K562 (cell line): ENCODE data around the gene VPS13D. TPM values are rescaled to one million over a fixed set of nuclear protein-coding genes. Genes with fewer than 3 reads are reported as not detected.
A peak's percentile ranks its signal among the peaks of the same experiment; 100 is the strongest.

Source experiments
- ATAC-seq: fragments of 200-7000 bp; cut with Tn5 transposase; 3 replicates; pipeline ENCODE4 v1.9.1; 2020; ENCODE audit warnings: moderate library complexity
- BruUV-seq: library from RNA; stranded (reverse); fragments of 400-500 nt; replicated peaks from 2 replicates; lab custom pipeline; 2021; lab: Mats Ljungman, UMichigan
- CTCF ChIA-PET: fragments of 300-600 bp; formaldehyde crosslinking; extraction: SDS; loops from one replicate; lab custom pipeline; 2021; ENCODE audit warnings: low intra/inter-chr PET ratio; lab: Yijun Ruan, JAX
- POLR2A ChIA-PET: fragments of 300-600, 350-650 bp; sonication (Branson Sonifier 250); formaldehyde crosslinking; extraction: SDS; loops from one replicate; lab custom pipeline; 2021; ENCODE audit warnings: antibody characterized with exemption, inconsistent platforms; lab: Yijun Ruan, JAX
- DNase-seq, 4 experiments: peaks; one replicate each; pipeline versions ENCODE4 v3.0.0 to v3.0.0-alpha.2; 2011 to 2018; ENCODE audit warnings: low spot score in 3 of 4, mixed read lengths in 3 of 4; ENCODE audit errors: extremely low read depth in 1 of 4
- FAIRE-seq: peaks from 2 replicates; lab custom pipeline; 2011; peaks lifted over from hg19 to GRCh38; lab: Jason Lieb, UNC
- H2AFZ ChIP-seq: 2 replicates; pipeline ENCODE4 v1.6.0; 2011; ENCODE audit warnings: low read depth, low read length, control low read depth, inconsistent platforms
- H3K27ac ChIP-seq: fragments of 200-600 bp; 3 replicates; pipeline ENCODE4 v1.8.0; 2011; ENCODE audit warnings: low read depth, mild to moderate bottlenecking, control low read depth, inconsistent platforms, low read length, moderate library complexity, mixed read lengths; ENCODE audit errors: extremely low read depth
- H3K27me3 ChIP-seq, 2 experiments: fragments of 300-600 bp in 1 of 2; 2 replicates in 1 of 2; 3 replicates in 1 of 2; pipeline versions ENCODE4 v1.6.0 to v1.8.0; 2011; ENCODE audit warnings: inconsistent platforms in 2 of 2, low read length in 2 of 2, mild to moderate bottlenecking in 1 of 2, mixed read lengths in 1 of 2, moderate library complexity in 1 of 2; ENCODE audit not compliant: control insufficient read depth in 2 of 2, insufficient read depth in 2 of 2
- H3K36me3 ChIP-seq: fragments of 300-600 bp; 3 replicates; pipeline ENCODE4 v1.8.0; 2011; ENCODE audit warnings: mild to moderate bottlenecking, low read length, inconsistent platforms; ENCODE audit not compliant: control insufficient read depth, insufficient read depth
- H3K4me1 ChIP-seq, 2 experiments: fragments of 200-600 bp in 1 of 2; replicated peaks in 1 of 2; 2 replicates in 1 of 2; 3 replicates in 1 of 2; pipeline versions ENCODE4 v1.5.1 to v1.8.0; 2011; ENCODE audit warnings: inconsistent platforms in 2 of 2, low read length in 2 of 2, mild to moderate bottlenecking in 1 of 2, mixed read lengths in 1 of 2, moderate library complexity in 1 of 2; ENCODE audit not compliant: control insufficient read depth in 2 of 2, insufficient read depth in 2 of 2
- H3K4me2 ChIP-seq: 2 replicates; pipeline ENCODE4 v1.6.1; 2011; ENCODE audit warnings: low read length, control low read depth, inconsistent platforms, mixed read lengths; ENCODE audit not compliant: insufficient read depth
- H3K4me3 ChIP-seq: fragments of 200-600 bp; sonication (generic), shearing (Covaris generic); 2 replicates; pipeline ENCODE4 v1.5.1; 2016; ENCODE audit warnings: control low read depth, inconsistent platforms
- H3K79me2 ChIP-seq: fragments of 200-600 bp; 3 replicates; pipeline ENCODE4 v1.8.0; 2011; ENCODE audit warnings: low read length, inconsistent platforms; ENCODE audit not compliant: control insufficient read depth, insufficient read depth
- H3K9ac ChIP-seq, 2 experiments: 2 replicates each; pipeline versions ENCODE4 v1.6.0 to v1.6.1; 2011; ENCODE audit warnings: low read depth in 2 of 2, low read length in 2 of 2, control low read depth in 1 of 2, inconsistent platforms in 1 of 2, mild to moderate bottlenecking in 1 of 2, mixed read lengths in 1 of 2; ENCODE audit not compliant: insufficient read depth in 1 of 2
- H3K9me1 ChIP-seq: one replicate; pipeline ENCODE4 v1.6.0; 2011; ENCODE audit warnings: inconsistent platforms, mild to moderate bottlenecking, low read length, moderate library complexity; ENCODE audit not compliant: control insufficient read depth, insufficient read depth
- H3K9me3 ChIP-seq: replicated peaks from 2 replicates; pipeline ENCODE4 v1.5.1; 2011; ENCODE audit warnings: low read depth, low read length, inconsistent platforms; ENCODE audit not compliant: control insufficient read depth, insufficient read depth
- H4K20me1 ChIP-seq: replicated peaks from 2 replicates; pipeline ENCODE4 v1.6.1; 2011; ENCODE audit warnings: low read length, inconsistent platforms, mixed read lengths; ENCODE audit not compliant: control insufficient read depth, insufficient read depth
- GTF2E2 ChIP-seq: fragments of 200-800 bp; sonication (Bioruptor generic); IDR thresholded peaks from 2 replicates; pipeline ENCODE4 v1.6.1; 2016; ENCODE audit warnings: missing genetic modification characterization, missing compliant biosample characterization
- MTA3 ChIP-seq: fragments of 450-650 bp; formaldehyde crosslinking; IDR thresholded peaks from 2 replicates; pipeline ENCODE4 v1.6.1; 2017; ENCODE audit warnings: mild to moderate bottlenecking, borderline replicate concordance
- RFX7 ChIP-seq: fragments of 250-450 bp; sonication (Bioruptor Pico); IDR thresholded peaks from 2 replicates; pipeline ENCODE4 v1.5.1; 2021; ENCODE audit warnings: mild to moderate bottlenecking
- ZNF277 ChIP-seq: fragments of 250-450 bp; sonication (Bioruptor Pico); IDR thresholded peaks from 2 replicates; pipeline ENCODE4 v1.8.0; 2022; ENCODE audit warnings: inconsistent platforms, mild to moderate bottlenecking, moderate library complexity, borderline replicate concordance
- WGBS: fragments of 100-300 bp; shearing (Covaris generic); methylation state at CpG from one replicate; pipeline ENCODE4 v1.1.6; 2016; ENCODE audit warnings: low coverage, mixed read lengths; ENCODE audit not compliant: insufficient coverage; ENCODE audit errors: missing lambda C conversion rate; 5-methylcytosine and 5-hydroxymethylcytosine counted together
- in situ Hi-C: fragments of 300-500 bp; cut with MboI; formaldehyde crosslinking; loops from 4 replicates; pipeline ENCODE4 v1.15.0; 2018; ENCODE audit warnings: inconsistent platforms, mixed read lengths
- intact Hi-C: fragments of 100-400 bp; cut with micrococcal nuclease; formaldehyde crosslinking; loops from 2 replicates; pipeline ENCODE4 v1.14.2; 2022
- polyA plus RNA-seq, 8 experiments: library from polyadenylated mRNA; depleted of rRNA in 4 of 8; stranded (reverse) in 5 of 8; unstranded in 3 of 8; fragments of >200 nt; fragmentation: Nextera tagmentation in 2 of 8; fragmentation: Illumina TruSeq in 1 of 8; extraction: Ambion mirVana in 2 of 8; extraction: Trizol in 1 of 8; gene quantifications; 2 replicates each; pipeline versions ENCODE4 v1.2.1 to v1.2.3, GENCODE V29; 2011 to 2014; ENCODE audit warnings: inconsistent platforms in 1 of 8, missing spikeins in 1 of 8
- total RNA-seq, 7 experiments: library from RNA; depleted of rRNA in 6 of 7; stranded (reverse); fragments of >200 nt in 6 of 7; fragmentation: Illumina TruSeq in 2 of 7; extraction: Trizol in 2 of 7; gene quantifications; 2 replicates each; pipeline versions ENCODE4 v1.2.1 to v1.2.3, GENCODE V29; 2011 to 2021; ENCODE audit warnings: low replicate concordance in 1 of 7

Gene VPS13D
- total and polyA plus RNA-seq, 9 of the 15 experiments (the other 6 are each of a cell fraction or from before 2014, with no cell fraction given): 6.1 to 51.5 (median 38.5) TPM

GRCh38 chr1:12424087-12424529 is 194.3 kb downstream of the VPS13D start:
- TF ChIP-seq ZNF277: no peak
- no peak for TF ChIP-seq MTA3
- TF ChIP-seq RFX7: no peak
- H3K36me3 ChIP-seq: peaks cover 41% of the 10 kb centered on the region
- FAIRE-seq (no peak), ATAC-seq (no peak), DNase-seq (no peak)
- H3K4me3 ChIP-seq: no peak overlapping the region
- H3K27ac ChIP-seq: no peak overlapping the region
- POLR2A ChIA-PET: interaction anchor here (0.6 to 1.4 kb wide), 5 partner anchors 10 to 220 kb away, joined by 3 to 4 read pairs (median 4); partner anchors contain the start of genes AADACL4 and DHRS3
- H3K79me2 ChIP-seq: no peaks in the 10 kb centered on the region
- H3K4me2 ChIP-seq: no peak overlapping the region
- H3K27me3 ChIP-seq: no peaks in the 10 kb centered on the region
- peaks cover 6 to 9% of the 10 kb centered on the region in 2 experiments; a peak in 3 of 5 replicates for H3K4me1 ChIP-seq
- WGBS: 86% methylated on average over 3 of the region's 3 CpGs
- CTCF ChIA-PET: no interaction called here
- in situ Hi-C loops (no loop called here), intact Hi-C loops (no loop called here)
- no peaks in the 10 kb centered on the region for H4K20me1 ChIP-seq
- H3K9me1 ChIP-seq: no peaks in the 10 kb centered on the region
- peak overlapping the region in 1 of 2 experiments; percentile 53; a peak in 1 of 4 replicates for H3K9ac ChIP-seq
- BruUV-seq: no TSS peak
- H3K9me3 ChIP-seq: no peaks in the 10 kb centered on the region
- no peak overlapping the region for H2AFZ ChIP-seq

GRCh38 chr1:12424793-12425192 is 195.0 kb downstream of the VPS13D start:
- Histone ChIP-seq H3K4me2 (no peak overlapping the region), H3K27ac (no peak overlapping the region), H3K4me1 (peaks cover 6 to 9% of the 10 kb centered on the region in 2 experiments; a peak in 3 of 5 replicates), H4K20me1 (no peaks in the 10 kb centered on the region), H3K27me3 (no peaks in the 10 kb centered on the region), H2AFZ (no peak overlapping the region), H3K4me3 (no peak overlapping the region), H3K36me3 (peaks cover 36% of the 10 kb centered on the region), H3K79me2 (no peaks in the 10 kb centered on the region), H3K9me3 (no peaks in the 10 kb centered on the region), H3K9me1 (no peaks in the 10 kb centered on the region), H3K9ac (no peak overlapping the region)
- intact Hi-C loops (no loop called here), in situ Hi-C loops (no loop called here)
- no peak for ATAC-seq
- no peak for FAIRE-seq
- TF ChIP-seq GTF2E2 (tag): no peak
- DNase-seq: no peak
- ChIA-PET CTCF (no interaction called here), POLR2A (interaction anchor here (0.8 to 1.3 kb wide), 3 partner anchors 9 to 178 kb away, joined by 3 to 5 read pairs (median 4); no protein-coding TSS in a partner anchor)
- BruUV-seq: no TSS peak
